Osteoblast (primary cell): ENCODE results near the gene ZMYM2. TPM values are rescaled to one million over a fixed set of nuclear protein-coding genes. Genes with fewer than 3 reads are reported as not detected.
"Not testable (repeated sequence)": the region's sequence is repeated elsewhere in the genome, so short reads cannot be mapped to it uniquely, and the experiment has no call there.

ENCODE experiments used
- DNase-seq: peaks from one replicate; pipeline ENCODE4 v3.0.0; 2011; ENCODE audit warnings: low spot score, mixed read lengths; ENCODE audit not compliant: insufficient read length; ENCODE audit errors: missing footprints
- H2AFZ ChIP-seq: 2 replicates; pipeline ENCODE4 v1.6.0; 2011; ENCODE audit warnings: mild to moderate bottlenecking, low read length
- H3K27ac ChIP-seq: 2 replicates; pipeline ENCODE4 v1.5.1; 2011; ENCODE audit warnings: mild to moderate bottlenecking, low read depth, low read length, moderate library complexity
- H3K27me3 ChIP-seq: 2 replicates; pipeline ENCODE4 v1.6.0; 2012; ENCODE audit warnings: mild to moderate bottlenecking, control low read depth, inconsistent platforms, low read length, moderate library complexity; ENCODE audit not compliant: insufficient read depth
- H3K36me3 ChIP-seq: 2 replicates; pipeline ENCODE4 v1.5.1; 2011; ENCODE audit warnings: mild to moderate bottlenecking, low read length, control low read depth, moderate library complexity; ENCODE audit not compliant: insufficient read depth
- H3K4me1 ChIP-seq: 2 replicates; pipeline ENCODE4 v1.5.1; 2011; ENCODE audit warnings: mild to moderate bottlenecking, low read length, control low read depth, moderate library complexity; ENCODE audit not compliant: insufficient read depth
- H3K4me2 ChIP-seq: 2 replicates; pipeline ENCODE4 v1.6.0; 2011; ENCODE audit warnings: mild to moderate bottlenecking, low read length; ENCODE audit not compliant: insufficient read depth
- H3K4me3 ChIP-seq: fragments of 200-600 bp; sonication (generic); 3 replicates; pipeline ENCODE4 v1.5.1; 2012; ENCODE audit warnings: mild to moderate bottlenecking, low read length, inconsistent platforms; ENCODE audit not compliant: insufficient read depth
- H3K79me2 ChIP-seq: 2 replicates; pipeline ENCODE4 v1.6.0; 2012; ENCODE audit warnings: mild to moderate bottlenecking, low read length, control low read depth, inconsistent platforms; ENCODE audit not compliant: insufficient read depth
- H3K9me3 ChIP-seq: 2 replicates; pipeline ENCODE4 v1.5.1; 2011; ENCODE audit warnings: low read depth, low read length, control low read depth
- H4K20me1 ChIP-seq: 2 replicates; pipeline ENCODE4 v1.6.0; 2012; ENCODE audit warnings: mild to moderate bottlenecking, low read length, control low read depth; ENCODE audit not compliant: insufficient read depth
- total RNA-seq: library from RNA; depleted of rRNA; stranded (reverse); fragments of >200 nt; gene quantifications from 2 replicates; pipeline ENCODE4 v1.2.3, GENCODE V29; 2012
- TF ChIP-seq, protein P1 (sequence below): IDR thresholded peaks from 2 replicates; pipeline ENCODE4 v1.5.1; 2011; ENCODE audit warnings: mild to moderate bottlenecking, low read depth, low read length, moderate library complexity; ENCODE audit errors: extremely low read depth

The ZMYM2 gene
- total RNA-seq, 1 donor = 65.5 TPM

- Histone ChIP-seq H3K79me2 (peaks cover 94% of the 10 kb centered on the region), H4K20me1 (peaks cover 55% of the 10 kb centered on the region), H3K4me3 (no peak overlapping the region), H2AFZ (no peak overlapping the region), H3K36me3 (peaks cover 49% of the 10 kb centered on the region), H3K4me2 (no peak overlapping the region), H3K9me3 (no peaks in the 10 kb centered on the region), H3K27me3 (no peaks in the 10 kb centered on the region), H3K27ac (no peak overlapping the region), H3K4me1 (peaks cover 4% of the 10 kb centered on the region)
- DNase-seq = peak; percentile 25
- TF ChIP-seq, protein P1, sequence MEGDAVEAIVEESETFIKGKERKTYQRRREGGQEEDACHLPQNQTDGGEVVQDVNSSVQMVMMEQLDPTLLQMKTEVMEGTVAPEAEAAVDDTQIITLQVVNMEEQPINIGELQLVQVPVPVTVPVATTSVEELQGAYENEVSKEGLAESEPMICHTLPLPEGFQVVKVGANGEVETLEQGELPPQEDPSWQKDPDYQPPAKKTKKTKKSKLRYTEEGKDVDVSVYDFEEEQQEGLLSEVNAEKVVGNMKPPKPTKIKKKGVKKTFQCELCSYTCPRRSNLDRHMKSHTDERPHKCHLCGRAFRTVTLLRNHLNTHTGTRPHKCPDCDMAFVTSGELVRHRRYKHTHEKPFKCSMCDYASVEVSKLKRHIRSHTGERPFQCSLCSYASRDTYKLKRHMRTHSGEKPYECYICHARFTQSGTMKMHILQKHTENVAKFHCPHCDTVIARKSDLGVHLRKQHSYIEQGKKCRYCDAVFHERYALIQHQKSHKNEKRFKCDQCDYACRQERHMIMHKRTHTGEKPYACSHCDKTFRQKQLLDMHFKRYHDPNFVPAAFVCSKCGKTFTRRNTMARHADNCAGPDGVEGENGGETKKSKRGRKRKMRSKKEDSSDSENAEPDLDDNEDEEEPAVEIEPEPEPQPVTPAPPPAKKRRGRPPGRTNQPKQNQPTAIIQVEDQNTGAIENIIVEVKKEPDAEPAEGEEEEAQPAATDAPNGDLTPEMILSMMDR = no peak
Observed at GRCh38 chr13:19967621-19968020, 9.1 kb downstream of the ZMYM2 start.

GRCh38 chr13:19974498-19975009, 16.0 kb downstream of the ZMYM2 start:
- H2AFZ ChIP-seq, DNase-seq, H3K4me2 ChIP-seq, H3K27me3 ChIP-seq, H3K9me3 ChIP-seq, H3K27ac ChIP-seq, H3K4me3 ChIP-seq, H3K4me1 ChIP-seq: not testable (repeated sequence)
- H3K36me3 ChIP-seq = peaks cover 25% of the 10 kb centered on the region
- peaks cover 29% of the 10 kb centered on the region for H4K20me1 ChIP-seq
- peaks cover 80% of the 10 kb centered on the region for H3K79me2 ChIP-seq

- peaks cover 73% of the 10 kb centered on the region for H3K79me2 ChIP-seq
- peaks cover 10% of the 10 kb centered on the region for H3K36me3 ChIP-seq
- H3K4me2 ChIP-seq = no peak overlapping the region
- no peak overlapping the region for H2AFZ ChIP-seq
- no peak overlapping the region for H3K27ac ChIP-seq
- TF ChIP-seq, protein P1 = no peak
- H3K9me3 ChIP-seq = no peaks in the 10 kb centered on the region
- no peaks in the 10 kb centered on the region for H3K27me3 ChIP-seq
- DNase-seq = no peak
- H3K4me1 ChIP-seq = no peaks in the 10 kb centered on the region
- H4K20me1 ChIP-seq = peaks cover 21% of the 10 kb centered on the region
- no peak overlapping the region for H3K4me3 ChIP-seq
Observed at GRCh38 chr13:19978831-19979437, 20.4 kb downstream of the ZMYM2 start.

- H3K79me2 ChIP-seq = peaks cover 67% of the 10 kb centered on the region
- no peak overlapping the region for H3K4me2 ChIP-seq
- no peak overlapping the region for H3K4me3 ChIP-seq
- no peaks in the 10 kb centered on the region for H3K27me3 ChIP-seq
- TF ChIP-seq, protein P1 = no peak
- DNase-seq = peak; percentile 4
- peaks cover 4% of the 10 kb centered on the region for H3K4me1 ChIP-seq
- H2AFZ ChIP-seq = no peak overlapping the region
- peaks cover 10% of the 10 kb centered on the region for H3K36me3 ChIP-seq
- H3K9me3 ChIP-seq = no peaks in the 10 kb centered on the region
- H3K27ac ChIP-seq = no peak overlapping the region
- H4K20me1 ChIP-seq = peaks cover 25% of the 10 kb centered on the region
Observed at GRCh38 chr13:19981685-19982238, 23.2 kb downstream of the ZMYM2 start.
